ENCODE results near the gene TNIP2. TPM values are rescaled to one million over a fixed set of nuclear protein-coding genes. Genes with fewer than 3 reads are reported as not detected.

The TNIP2 gene
- total RNA-seq, 1 donor from 2014 or later = 33.7 TPM

GRCh38 chr4:2745981-2746806, 9.9 kb downstream of the TNIP2 start:
- no peaks in the 10 kb centered on the region for H3K27me3 ChIP-seq (ENCODE audit: insufficient read depth, low read length)
- Mint-ChIP-seq H3K4me1 (ENCODE audit: low read depth, unreplicated experiment) (peaks cover 37% of the 10 kb centered on the region), H3K27ac (ENCODE audit: unreplicated experiment) (peak overlapping the region; percentile 55), H3K27me3 (ENCODE audit: low read depth, unreplicated experiment) (no peaks in the 10 kb centered on the region), H3K9me3 (ENCODE audit: unreplicated experiment) (no peaks in the 10 kb centered on the region), H3K36me3 (ENCODE audit: low read depth, unreplicated experiment) (peaks cover 26% of the 10 kb centered on the region), H3K4me3 (ENCODE audit: unreplicated experiment) (peak overlapping the region; percentile 11)
- H3K4me1 ChIP-seq (ENCODE audit: insufficient read depth, low read length) = peaks cover 35% of the 10 kb centered on the region
- FAIRE-seq = no peak
- DNase-seq (ENCODE audit: low read depth) = peak; percentile 52
- H2AFZ ChIP-seq (ENCODE audit: low read depth, low read length) = no peak overlapping the region
- H3K9me3 ChIP-seq (ENCODE audit: insufficient read depth, low read depth, low read length) = no peaks in the 10 kb centered on the region
- H3K36me3 ChIP-seq (ENCODE audit: insufficient read depth, low read length) = peaks cover 14% of the 10 kb centered on the region
- no peak for TF ChIP-seq CTCF (IDR thresholded peaks at IDR 0.05; ENCODE audit: insufficient read depth, low read depth, low read length)
- no peak for TF ChIP-seq EZH2 (IDR thresholded peaks at IDR 0.05; ENCODE audit: insufficient read depth, low read length)
- H3K4me3 ChIP-seq (ENCODE audit: insufficient read depth, low read depth, low read length) = no peak overlapping the region
- H3K27ac ChIP-seq (ENCODE audit: low read depth, low read length) = peak overlapping the region; percentile 54
- H3K4me2 ChIP-seq (ENCODE audit: low read length) = peak overlapping the region; percentile 53
- H3K9ac ChIP-seq (ENCODE audit: low read length) = peak overlapping the region; percentile 56
- peaks cover 47% of the 10 kb centered on the region for H4K20me1 ChIP-seq (ENCODE audit: insufficient read depth, low read length)
- peaks cover 24% of the 10 kb centered on the region for H3K79me2 ChIP-seq (ENCODE audit: insufficient read depth, low read length)

GRCh38 chr4:2745516-2745915, 10.6 kb downstream of the TNIP2 start:
- DNase-seq (ENCODE audit: low read depth) = no peak
- Mint-ChIP-seq H3K27ac (ENCODE audit: unreplicated experiment) (peak overlapping the region; percentile 58), H3K4me3 (ENCODE audit: unreplicated experiment) (peak overlapping the region; percentile 11), H3K27me3 (ENCODE audit: low read depth, unreplicated experiment) (no peaks in the 10 kb centered on the region), H3K9me3 (ENCODE audit: unreplicated experiment) (no peaks in the 10 kb centered on the region), H3K36me3 (ENCODE audit: low read depth, unreplicated experiment) (peaks cover 31% of the 10 kb centered on the region), H3K4me1 (ENCODE audit: low read depth, unreplicated experiment) (peaks cover 41% of the 10 kb centered on the region)
- H3K4me3 ChIP-seq (ENCODE audit: insufficient read depth, low read depth, low read length) = no peak overlapping the region
- TF ChIP-seq EZH2 (IDR thresholded peaks at IDR 0.05; ENCODE audit: insufficient read depth, low read length) (no peak), CTCF (IDR thresholded peaks at IDR 0.05; ENCODE audit: insufficient read depth, low read depth, low read length) (no peak)
- peak overlapping the region; percentile 53 for H3K4me2 ChIP-seq (ENCODE audit: low read length)
- H3K36me3 ChIP-seq (ENCODE audit: insufficient read depth, low read length) = peaks cover 14% of the 10 kb centered on the region
- no peak overlapping the region for H2AFZ ChIP-seq (ENCODE audit: low read depth, low read length)
- H3K9me3 ChIP-seq (ENCODE audit: insufficient read depth, low read depth, low read length) = no peaks in the 10 kb centered on the region
- peak overlapping the region; percentile 54 for H3K27ac ChIP-seq (ENCODE audit: low read depth, low read length)
- no peaks in the 10 kb centered on the region for H3K27me3 ChIP-seq (ENCODE audit: insufficient read depth, low read length)
- FAIRE-seq = no peak
- H3K79me2 ChIP-seq (ENCODE audit: insufficient read depth, low read length) = peaks cover 17% of the 10 kb centered on the region
- peaks cover 40% of the 10 kb centered on the region for H4K20me1 ChIP-seq (ENCODE audit: insufficient read depth, low read length)
- H3K4me1 ChIP-seq (ENCODE audit: insufficient read depth, low read length) = peaks cover 37% of the 10 kb centered on the region
- H3K9ac ChIP-seq (ENCODE audit: low read length) = peak overlapping the region; percentile 56
